Activated T-cell treated with anti-CD3 and anti-CD28 coated beads, Interleukin-2, amount 50 U/mL, for 24 hours (primary cell): ENCODE data around the gene THSD7A.

ENCODE experiments used
- DNase-seq: peaks from one replicate; pipeline ENCODE4 v3.0.0-alpha.2; 2020
- H3K27ac Mint-ChIP-seq: 2 replicates; pipeline ENCODE4 v1.8.0; 2020; ENCODE audit warnings: mild to moderate bottlenecking, mixed read lengths
- H3K27me3 Mint-ChIP-seq: 2 replicates; pipeline ENCODE4 v1.8.0; 2020; ENCODE audit warnings: mixed read lengths
- H3K36me3 Mint-ChIP-seq: 2 replicates; pipeline ENCODE4 v1.8.0; 2020; ENCODE audit warnings: low read depth, mixed read lengths
- H3K4me1 Mint-ChIP-seq: 2 replicates; pipeline ENCODE4 v1.8.0; 2020; ENCODE audit warnings: low read depth, mixed read lengths
- H3K4me3 Mint-ChIP-seq: 2 replicates; pipeline ENCODE4 v1.8.0; 2020; ENCODE audit warnings: mild to moderate bottlenecking, moderate library complexity, mixed read lengths
- H3K9me3 Mint-ChIP-seq: 2 replicates; pipeline ENCODE4 v1.8.0; 2020; ENCODE audit warnings: mixed read lengths

The THSD7A gene

GRCh38 chr7:11343136-11343535 lies 488.9 kb downstream of the THSD7A start:
- DNase-seq = no peak

DNA sequence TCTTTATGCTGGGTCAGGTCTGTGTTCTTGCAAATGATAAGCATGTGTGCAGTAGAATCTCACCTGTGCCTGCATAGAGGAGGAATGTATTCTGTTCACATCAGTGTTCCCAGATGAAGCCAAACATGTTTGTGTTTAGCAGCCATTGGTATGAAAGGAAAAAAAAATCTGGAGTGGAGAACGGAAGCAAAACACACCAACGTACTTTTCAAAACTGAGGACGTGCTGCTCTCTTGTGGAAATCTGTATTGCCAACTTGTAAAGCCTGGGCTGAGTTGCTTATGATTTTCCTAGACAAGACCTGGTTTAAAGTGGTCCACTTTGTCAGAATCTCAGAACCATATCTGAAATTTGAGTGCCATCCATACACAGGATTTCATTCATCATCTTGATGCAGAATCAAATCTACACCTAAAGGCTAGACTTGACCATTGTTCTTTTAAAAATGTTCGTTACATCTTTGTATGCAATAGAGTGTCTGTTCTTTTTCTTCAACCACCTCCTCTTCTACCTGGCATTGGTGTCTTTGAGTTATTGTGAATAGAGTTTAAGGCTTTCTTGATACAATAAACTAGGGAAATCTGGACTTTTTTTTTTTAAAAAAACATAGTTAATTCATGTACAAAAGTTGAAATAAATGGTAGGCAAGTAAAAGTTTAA lies 490.6 kb downstream of the THSD7A start:
- H3K36me3 Mint-ChIP-seq = no peaks in the 10 kb centered on the region
- H3K27me3 Mint-ChIP-seq = peaks cover 20% of the 10 kb centered on the region
- no peak overlapping the region for H3K27ac Mint-ChIP-seq
- H3K9me3 Mint-ChIP-seq = no peaks in the 10 kb centered on the region
- no peak overlapping the region for H3K4me3 Mint-ChIP-seq
- H3K4me1 Mint-ChIP-seq = peaks cover 4% of the 10 kb centered on the region
- DNase-seq = no peak

More at GRCh38 chr7:11343136-11343535, 488.9 kb downstream of the THSD7A start:
- Mint-ChIP-seq H3K9me3 (no peaks in the 10 kb centered on the region), H3K4me1 (peaks cover 4% of the 10 kb centered on the region), H3K27me3 (peaks cover 20% of the 10 kb centered on the region), H3K4me3 (no peak overlapping the region), H3K36me3 (no peaks in the 10 kb centered on the region), H3K27ac (no peak overlapping the region)

DNA sequence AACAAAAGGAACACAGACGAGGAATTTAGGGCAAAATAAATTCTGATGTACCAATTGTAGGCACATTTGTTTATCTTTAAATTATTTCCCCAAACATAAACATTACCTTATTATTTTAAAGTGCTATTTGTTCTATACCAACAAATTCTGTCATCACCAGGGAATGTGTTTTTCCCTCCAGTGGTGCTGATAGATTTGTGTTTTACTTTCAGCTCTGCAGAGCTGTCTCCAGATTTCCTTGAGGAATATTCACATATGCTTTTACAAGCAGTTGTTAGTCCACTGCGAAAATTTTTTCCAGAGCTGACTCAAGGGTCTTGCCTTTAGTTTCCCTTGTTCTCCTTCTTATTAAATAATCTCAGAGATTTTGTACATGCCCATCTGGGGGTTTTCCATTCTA lies 495.6 kb downstream of the THSD7A start:
- no peaks in the 10 kb centered on the region for H3K36me3 Mint-ChIP-seq
- H3K4me3 Mint-ChIP-seq = no peak overlapping the region
- no peaks in the 10 kb centered on the region for H3K9me3 Mint-ChIP-seq
- H3K27me3 Mint-ChIP-seq = peaks cover 4% of the 10 kb centered on the region
- no peak overlapping the region for H3K27ac Mint-ChIP-seq
- DNase-seq = no peak
- H3K4me1 Mint-ChIP-seq = no peaks in the 10 kb centered on the region

DNA sequence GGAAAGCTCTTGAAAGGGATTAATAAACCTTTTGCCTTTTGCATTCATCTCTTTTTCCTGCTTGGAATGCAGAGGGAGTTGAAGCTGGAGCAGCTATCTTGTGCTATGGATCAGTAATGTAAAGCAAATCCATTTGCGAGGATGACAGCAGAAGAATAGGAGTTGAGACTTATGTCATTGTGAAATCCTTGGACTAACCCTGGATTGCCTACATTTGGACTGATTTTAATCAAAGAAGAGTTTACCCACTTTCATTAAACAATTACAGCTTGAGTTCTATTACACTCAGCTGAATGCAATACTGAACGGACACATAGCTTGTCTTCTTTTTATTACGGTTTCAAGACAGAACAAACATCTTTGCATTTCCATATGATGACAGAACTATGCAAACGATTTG lies 496.1 kb downstream of the THSD7A start:
- Mint-ChIP-seq H3K27ac (no peak overlapping the region), H3K27me3 (no peaks in the 10 kb centered on the region), H3K4me1 (no peaks in the 10 kb centered on the region), H3K9me3 (no peaks in the 10 kb centered on the region), H3K36me3 (no peaks in the 10 kb centered on the region), H3K4me3 (no peak overlapping the region)
- DNase-seq = no peak

GRCh38 chr7:11332865-11333228 lies 499.2 kb downstream of the THSD7A start:
- H3K36me3 Mint-ChIP-seq = no peaks in the 10 kb centered on the region
- no peaks in the 10 kb centered on the region for H3K4me1 Mint-ChIP-seq
- H3K4me3 Mint-ChIP-seq = no peak overlapping the region
- no peak overlapping the region for H3K27ac Mint-ChIP-seq
- H3K27me3 Mint-ChIP-seq = no peaks in the 10 kb centered on the region
- no peaks in the 10 kb centered on the region for H3K9me3 Mint-ChIP-seq
- no peak for DNase-seq

DNA sequence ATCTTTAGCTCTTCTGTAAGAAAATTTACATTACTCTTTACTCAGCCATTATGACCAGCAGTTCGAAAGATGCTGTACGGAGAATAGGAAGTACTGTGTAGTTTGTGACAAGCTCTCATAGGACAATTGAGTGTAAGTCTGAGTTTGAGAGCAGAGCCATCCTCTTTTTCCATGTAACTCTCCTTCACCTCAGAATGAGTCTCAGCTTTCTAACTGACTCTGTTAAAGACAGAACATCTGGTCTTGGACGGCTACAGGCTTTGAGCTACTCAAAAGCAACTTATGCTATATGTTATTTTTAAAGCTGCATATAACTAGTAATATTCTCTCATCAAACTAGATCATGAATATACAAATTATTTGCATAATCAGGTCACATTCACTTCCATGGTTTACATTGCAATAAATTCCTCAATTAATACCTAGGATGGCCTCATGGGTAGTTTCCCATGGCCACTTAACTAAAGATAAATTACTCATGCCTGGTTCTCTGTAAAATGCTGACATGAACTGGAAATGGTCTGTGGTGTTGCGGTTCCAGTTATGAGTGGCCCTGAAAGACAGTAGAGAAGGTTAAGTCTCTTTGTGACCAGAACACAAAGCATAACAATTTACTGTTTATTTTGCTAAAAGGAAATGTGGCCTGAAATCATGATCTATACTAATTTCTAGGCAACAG lies 499.7 kb downstream of the THSD7A start:
- Mint-ChIP-seq H3K4me3 (no peak overlapping the region), H3K27me3 (no peaks in the 10 kb centered on the region), H3K9me3 (no peaks in the 10 kb centered on the region), H3K36me3 (no peaks in the 10 kb centered on the region), H3K4me1 (no peaks in the 10 kb centered on the region), H3K27ac (no peak overlapping the region)
- no peak for DNase-seq

DNA sequence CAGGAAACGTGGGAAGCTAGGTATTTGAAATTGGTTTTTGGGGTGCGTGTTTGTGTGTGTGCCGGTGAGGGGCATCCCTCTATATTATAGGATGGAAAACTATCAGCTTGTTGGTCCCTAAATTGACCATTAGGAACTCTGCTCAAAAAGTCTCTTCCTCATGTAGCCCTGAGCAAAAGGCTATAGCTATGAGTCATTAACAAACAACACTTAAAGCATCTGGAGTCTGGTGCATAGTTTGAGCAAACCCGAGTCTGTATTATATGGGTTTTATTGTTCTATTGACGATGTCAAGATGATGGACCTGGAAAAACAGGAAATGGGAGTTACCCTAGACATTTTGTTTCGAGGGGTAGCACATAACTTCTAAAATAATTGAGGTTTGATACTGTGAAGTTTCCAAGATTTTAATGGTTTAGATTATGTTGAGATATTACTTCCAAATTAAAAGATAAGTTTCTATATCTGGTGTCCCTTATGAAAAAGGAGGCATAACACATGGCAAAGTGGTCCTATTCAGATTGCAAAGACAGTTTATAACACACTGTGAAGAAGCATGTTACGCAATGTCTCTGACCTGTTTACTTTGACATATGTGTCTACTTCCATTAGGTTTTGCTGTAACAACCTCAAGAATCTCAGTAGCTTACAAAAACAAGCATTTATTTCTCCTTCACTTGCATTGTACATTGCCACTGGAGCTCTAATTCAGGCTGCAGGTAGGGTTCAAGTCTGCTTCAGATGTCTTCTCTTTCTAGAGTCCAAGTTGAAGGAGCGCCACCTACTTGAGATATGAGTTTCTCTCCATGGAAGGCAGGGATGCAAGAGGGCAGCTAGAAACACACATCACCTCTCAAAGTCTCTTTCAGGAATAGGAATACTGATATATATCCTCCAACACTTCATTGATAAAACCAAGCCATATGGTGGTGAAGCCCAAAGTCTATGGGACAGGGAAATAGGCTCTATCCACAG lies 500.6 kb downstream of the THSD7A start:
- Mint-ChIP-seq H3K27ac (no peak overlapping the region), H3K36me3 (no peaks in the 10 kb centered on the region), H3K4me1 (no peaks in the 10 kb centered on the region), H3K9me3 (no peaks in the 10 kb centered on the region), H3K27me3 (no peaks in the 10 kb centered on the region), H3K4me3 (no peak overlapping the region)
- no peak for DNase-seq

- no peak for DNase-seq
These were observed 501.3 kb downstream of the THSD7A start for GRCh38 chr7:11330717-11331116.

DNA sequence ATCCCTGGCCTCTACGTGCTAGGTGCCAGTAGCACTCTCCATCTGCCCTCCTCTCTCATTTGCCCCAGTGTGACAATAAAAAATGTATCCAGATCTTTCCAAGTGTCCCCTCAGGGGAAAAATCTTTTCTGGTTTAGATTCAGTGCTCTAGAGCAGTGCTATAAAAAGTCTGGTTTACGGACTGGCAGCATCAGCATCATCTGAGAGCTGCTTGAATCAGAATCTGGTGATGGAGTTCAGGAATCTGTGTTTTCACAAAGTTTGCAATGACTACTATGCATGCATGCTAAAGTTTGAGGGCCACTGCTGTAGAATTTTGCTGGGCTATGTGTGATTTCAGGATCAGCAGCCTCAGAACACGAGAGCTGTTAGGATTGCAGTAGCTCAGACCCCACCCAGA lies 501.8 kb downstream of the THSD7A start:
- Mint-ChIP-seq H3K27me3 (no peaks in the 10 kb centered on the region), H3K4me1 (no peaks in the 10 kb centered on the region), H3K36me3 (no peaks in the 10 kb centered on the region), H3K27ac (no peak overlapping the region), H3K4me3 (no peak overlapping the region), H3K9me3 (no peaks in the 10 kb centered on the region)
- no peak for DNase-seq

More at GRCh38 chr7:11330717-11331116, 501.3 kb downstream of the THSD7A start:
- H3K27ac Mint-ChIP-seq = no peak overlapping the region
- H3K4me3 Mint-ChIP-seq = no peak overlapping the region
- no peaks in the 10 kb centered on the region for H3K9me3 Mint-ChIP-seq
- H3K36me3 Mint-ChIP-seq = no peaks in the 10 kb centered on the region
- H3K4me1 Mint-ChIP-seq = no peaks in the 10 kb centered on the region
- H3K27me3 Mint-ChIP-seq = no peaks in the 10 kb centered on the region

GRCh38 chr7:11329626-11330025 lies 502.4 kb downstream of the THSD7A start:
- H3K36me3 Mint-ChIP-seq = no peaks in the 10 kb centered on the region
- no peak for DNase-seq
- H3K27ac Mint-ChIP-seq = no peak overlapping the region
- H3K27me3 Mint-ChIP-seq = no peaks in the 10 kb centered on the region
- H3K9me3 Mint-ChIP-seq = no peaks in the 10 kb centered on the region
- H3K4me1 Mint-ChIP-seq = no peaks in the 10 kb centered on the region
- H3K4me3 Mint-ChIP-seq = no peak overlapping the region

DNA sequence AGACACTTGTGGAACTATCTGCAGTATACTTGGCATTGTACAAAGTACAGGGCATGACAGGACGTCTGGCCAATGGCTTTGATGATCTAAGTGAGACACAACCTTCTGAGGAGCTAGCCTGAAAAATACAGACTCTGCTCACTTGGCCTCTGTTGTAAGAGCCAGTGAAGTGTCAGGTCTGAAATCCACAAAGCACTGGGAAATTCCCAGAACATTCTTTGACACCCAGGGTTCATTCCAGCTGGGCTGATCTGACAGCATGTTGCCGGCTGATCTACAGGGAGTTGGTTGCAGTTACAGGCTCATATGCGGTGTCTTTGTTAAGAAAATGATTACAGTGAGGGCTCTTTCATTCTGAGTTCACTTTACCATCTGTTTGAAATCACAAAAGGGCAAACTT lies 503.7 kb downstream of the THSD7A start:
- H3K4me1 Mint-ChIP-seq = no peaks in the 10 kb centered on the region
- no peak for DNase-seq
- H3K36me3 Mint-ChIP-seq = no peaks in the 10 kb centered on the region
- no peak overlapping the region for H3K4me3 Mint-ChIP-seq
- no peaks in the 10 kb centered on the region for H3K9me3 Mint-ChIP-seq
- H3K27ac Mint-ChIP-seq = no peak overlapping the region
- H3K27me3 Mint-ChIP-seq = no peaks in the 10 kb centered on the region

DNA sequence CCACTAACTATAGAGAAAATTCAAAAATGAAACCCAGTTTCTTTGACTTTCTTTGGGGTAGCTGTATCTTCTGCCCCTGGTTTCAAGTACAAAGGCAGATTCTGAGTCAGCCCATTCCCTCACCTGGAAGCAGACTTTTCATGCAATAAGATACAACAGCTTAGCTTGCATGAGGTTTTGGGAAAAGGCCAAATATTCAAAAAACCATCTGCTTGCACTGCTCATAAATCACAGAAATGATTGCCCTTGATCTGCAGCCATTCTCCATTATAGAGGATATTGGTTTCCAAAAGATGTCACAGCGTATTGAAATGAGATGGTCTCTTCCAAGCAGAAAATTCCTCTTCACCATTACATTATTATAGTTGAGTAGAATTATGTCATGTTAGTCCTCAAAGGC lies 504.4 kb downstream of the THSD7A start:
- H3K9me3 Mint-ChIP-seq = no peaks in the 10 kb centered on the region
- no peaks in the 10 kb centered on the region for H3K36me3 Mint-ChIP-seq
- H3K4me1 Mint-ChIP-seq = no peaks in the 10 kb centered on the region
- no peak for DNase-seq
- no peaks in the 10 kb centered on the region for H3K27me3 Mint-ChIP-seq
- H3K4me3 Mint-ChIP-seq = no peak overlapping the region
- no peak overlapping the region for H3K27ac Mint-ChIP-seq
